DMS53 treated with DMSO at 0.1 percent for 48 hours (cell line): ENCODE results near the gene JPH4.
A peak's percentile ranks its signal among the peaks of the same experiment; 100 is the strongest.

Experiments used
- DNase-seq: peaks from one replicate; lab custom pipeline; 2025; ENCODE audit not compliant: unreplicated experiment; lab: John Stamatoyannopoulos, UW

The JPH4 gene

GRCh38 chr14:23580948-23581281 lies 2.3 kb upstream of the JPH4 start:
- DNase-seq: no peak

- DNase-seq: no peak
These were observed 1.7 kb upstream of the JPH4 start for GRCh38 chr14:23580152-23580926.

- DNase-seq: no peak
These were observed 1.1 kb upstream of the JPH4 start for GRCh38 chr14:23579739-23580138.

- DNase-seq: no peak
These were observed 681 bp upstream of the JPH4 start for GRCh38 chr14:23579311-23579630.

- DNase-seq: no peak
These were observed 739 bp downstream of the JPH4 start for GRCh38 chr14:23577710-23578392.

- DNase-seq: no peak
These were observed 1.4 kb downstream of the JPH4 start for GRCh38 chr14:23577004-23577681.

- DNase-seq: peak; percentile 52
These were observed 5.1 kb downstream of the JPH4 start for GRCh38 chr14:23573384-23574015.

- DNase-seq: no peak
These were observed 5.8 kb downstream of the JPH4 start for GRCh38 chr14:23572836-23573235.

- no peak for DNase-seq
These were observed 6.1 kb downstream of the JPH4 start for GRCh38 chr14:23572524-23572828.

GRCh38 chr14:23571701-23572523 lies 6.7 kb downstream of the JPH4 start:
- DNase-seq: no peak

GRCh38 chr14:23570806-23571483 lies 7.6 kb downstream of the JPH4 start:
- DNase-seq: no peak

GRCh38 chr14:23569443-23570151 lies 9.0 kb downstream of the JPH4 start:
- no peak for DNase-seq

GRCh38 chr14:23568600-23569331 lies 9.8 kb downstream of the JPH4 start:
- DNase-seq: no peak

GRCh38 chr14:23568021-23568599 lies 10.5 kb downstream of the JPH4 start:
- no peak for DNase-seq

GRCh38 chr14:23567186-23568020 lies 11.2 kb downstream of the JPH4 start, which contains the start of gene AP1G2:
AP1G2 (minus strand) TSS chr14:23567791; CDS start chr14:23567314, 477 bp downstream.
- peak; percentile 71 for DNase-seq

GRCh38 chr14:23566778-23567185 lies 11.8 kb downstream of the JPH4 start:
- DNase-seq: no peak

- DNase-seq: no peak
These were observed 12.3 kb downstream of the JPH4 start for GRCh38 chr14:23566112-23566777.
